H1 (cell line): ENCODE results near the gene TMEM117. TPM values are rescaled to one million over a fixed set of nuclear protein-coding genes. Genes with fewer than 3 reads are reported as not detected.

Experiments used
- CTCF ChIA-PET: fragments of 300-600 bp; sonication (Branson Sonifier 250); formaldehyde crosslinking; loops from one replicate; lab custom pipeline; 2021; ENCODE audit not compliant: partially characterized antibody; lab: Charles Lee
- POLR2A ChIA-PET: fragments of 300-600 bp; sonication (Branson Sonifier 250); formaldehyde crosslinking; loops from one replicate; lab custom pipeline; 2021; ENCODE audit warnings: inconsistent platforms; ENCODE audit not compliant: partially characterized antibody; lab: Charles Lee
- DNase-seq, 2 experiments: peaks; one replicate each; pipeline versions ENCODE4 v3.0.0 to v3.0.0-alpha.2; 2010 to 2022; ENCODE audit warnings: low spot score in 2 of 2, low read depth in 1 of 2, mixed read lengths in 1 of 2
- FAIRE-seq: peaks from 2 replicates; lab custom pipeline; 2011; peaks lifted over from hg19 to GRCh38; lab: Jason Lieb, UNC
- H2AFZ ChIP-seq: 2 replicates; pipeline ENCODE4 v1.8.1; 2012; ENCODE audit warnings: low read length, inconsistent platforms
- H2AK5ac ChIP-seq: 2 replicates; pipeline ENCODE4 v1.6.1; 2013; ENCODE audit warnings: low read depth, low read length
- H2BK120ac ChIP-seq: replicated peaks from 2 replicates; pipeline ENCODE3; 2013; ENCODE audit warnings: low read depth, low read length, inconsistent platforms
- H2BK12ac ChIP-seq: 2 replicates; pipeline ENCODE4 v1.6.1; 2013; ENCODE audit warnings: low read depth, low read length
- H2BK15ac ChIP-seq: 2 replicates; pipeline ENCODE4 v1.6.1; 2013; ENCODE audit warnings: low read length
- H2BK20ac ChIP-seq: 2 replicates; pipeline ENCODE4 v1.6.1; 2013; ENCODE audit warnings: low read length
- H2BK5ac ChIP-seq: 2 replicates; pipeline ENCODE4 v1.6.1; 2013; ENCODE audit warnings: low read depth, low read length
- H3K14ac ChIP-seq: 2 replicates; pipeline ENCODE4 v1.6.1; 2013; ENCODE audit warnings: inconsistent platforms; ENCODE audit not compliant: insufficient read length
- H3K18ac ChIP-seq: 2 replicates; pipeline ENCODE4 v1.6.1; 2013; ENCODE audit warnings: low read length; ENCODE audit errors: extremely low read depth
- H3K23ac ChIP-seq: 2 replicates; pipeline ENCODE4 v1.6.1; 2013; ENCODE audit warnings: inconsistent platforms; ENCODE audit not compliant: insufficient read length
- H3K23me2 ChIP-seq: 2 replicates; pipeline ENCODE4 v1.6.1; 2013; ENCODE audit warnings: low read depth, low read length
- H3K27ac ChIP-seq: 2 replicates; pipeline ENCODE4 v1.6.1; 2011; ENCODE audit warnings: low read depth, low read length, inconsistent platforms
- H3K27me3 ChIP-seq, 4 experiments: replicated peaks in 1 of 4; 1 replicate in 1 of 4; 2 replicates in 3 of 4; pipeline versions ENCODE4 v1.6.1 to v1.8.1; 2011 to 2013; ENCODE audit warnings: low read length in 3 of 4, mild to moderate bottlenecking in 3 of 4, inconsistent platforms in 2 of 4, mixed read lengths in 2 of 4, moderate library complexity in 1 of 4; ENCODE audit not compliant: control insufficient read depth in 3 of 4, insufficient read depth in 3 of 4; ENCODE audit errors: extremely low read depth in 1 of 4
- H3K36me3 ChIP-seq, 4 experiments: 2 replicates each; pipeline versions ENCODE4 v1.6.1 to v1.8.1; 2011 to 2013; ENCODE audit warnings: mild to moderate bottlenecking in 4 of 4, low read length in 3 of 4, moderate library complexity in 2 of 4, control low read depth in 1 of 4, inconsistent platforms in 1 of 4; ENCODE audit not compliant: insufficient read depth in 4 of 4, control insufficient read depth in 2 of 4
- H3K4ac ChIP-seq: replicated peaks from 2 replicates; pipeline ENCODE3; 2013; ENCODE audit warnings: low read length, low read depth, mixed read lengths, inconsistent platforms; ENCODE audit not compliant: insufficient read length
- H3K4me1 ChIP-seq, 4 experiments: replicated peaks in 1 of 4; 1 replicate in 1 of 4; 2 replicates in 3 of 4; pipeline versions ENCODE4 v1.6.1 to v1.8.1; 2011 to 2013; ENCODE audit warnings: low read length in 3 of 4, inconsistent platforms in 2 of 4, mixed read lengths in 1 of 4; ENCODE audit not compliant: insufficient read depth in 4 of 4, control insufficient read depth in 3 of 4
- H3K4me2 ChIP-seq, 2 experiments: 2 replicates each; pipeline versions ENCODE4 v1.6.1 to v1.8.1; 2011 to 2013; ENCODE audit warnings: low read depth in 2 of 2, low read length in 2 of 2, control low read depth in 1 of 2, inconsistent platforms in 1 of 2, mild to moderate bottlenecking in 1 of 2; ENCODE audit not compliant: insufficient read depth in 1 of 2
- H3K4me3 ChIP-seq, 4 experiments: fragments of 200-600, 300-600 bp in 1 of 4; sonication (generic), shearing (Covaris generic), sonication (Bioruptor Twin) in 1 of 4; 2 replicates each; pipeline versions ENCODE4 v1.5.1 to v1.8.1; 2011 to 2016; ENCODE audit warnings: low read length in 4 of 4, low read depth in 3 of 4, control low read depth in 2 of 4, inconsistent platforms in 2 of 4, mild to moderate bottlenecking in 2 of 4, mixed read lengths in 1 of 4, moderate library complexity in 1 of 4; ENCODE audit not compliant: insufficient read depth in 2 of 4; ENCODE audit errors: extremely low read depth in 1 of 4
- H3K56ac ChIP-seq: replicated peaks from 2 replicates; pipeline ENCODE3; 2013; ENCODE audit warnings: low read depth, mild to moderate bottlenecking, mixed read lengths, low read length, inconsistent platforms; ENCODE audit not compliant: insufficient read length
- H3K79me1 ChIP-seq: 2 replicates; pipeline ENCODE4 v1.6.1; 2013; ENCODE audit warnings: low read depth, low read length, control low read depth
- H3K79me2 ChIP-seq, 2 experiments: 2 replicates each; pipeline versions ENCODE4 v1.6.1 to v1.8.1; 2012 to 2013; ENCODE audit warnings: low read length in 2 of 2, mild to moderate bottlenecking in 2 of 2, inconsistent platforms in 1 of 2; ENCODE audit not compliant: insufficient read depth in 2 of 2, control insufficient read depth in 1 of 2
- H3K9ac ChIP-seq, 4 experiments: replicated peaks in 1 of 4; 1 replicate in 1 of 4; 2 replicates in 3 of 4; pipeline versions ENCODE4 v1.6.1 to v1.8.1; 2011 to 2013; ENCODE audit warnings: low read depth in 3 of 4, low read length in 3 of 4, control low read depth in 2 of 4, mild to moderate bottlenecking in 2 of 4, moderate library complexity in 2 of 4, inconsistent platforms in 1 of 4; ENCODE audit errors: extremely low read depth in 1 of 4
- H3K9me3 ChIP-seq, 2 experiments: 2 replicates each; pipeline versions ENCODE4 v1.6.1 to v1.8.1; 2012 to 2013; ENCODE audit warnings: mild to moderate bottlenecking in 2 of 2, moderate library complexity in 2 of 2, control low read depth in 1 of 2, inconsistent platforms in 1 of 2, low read depth in 1 of 2, low read length in 1 of 2, mixed read lengths in 1 of 2; ENCODE audit not compliant: insufficient read depth in 2 of 2
- H4K20me1 ChIP-seq, 2 experiments: replicated peaks in 1 of 2; 2 replicates each; pipeline versions ENCODE3 to v1.8.1; 2011 to 2013; ENCODE audit warnings: inconsistent platforms in 2 of 2, low read length in 2 of 2, mild to moderate bottlenecking in 1 of 2; ENCODE audit not compliant: insufficient read depth in 2 of 2, control insufficient read depth in 1 of 2
- H4K5ac ChIP-seq: 2 replicates; pipeline ENCODE4 v1.6.1; 2013; ENCODE audit warnings: low read length, low read depth, mixed read lengths, inconsistent platforms; ENCODE audit not compliant: insufficient read length
- H4K8ac ChIP-seq: 2 replicates; pipeline ENCODE4 v1.8.0; 2013; ENCODE audit warnings: mild to moderate bottlenecking, moderate library complexity, low read length, inconsistent platforms; ENCODE audit not compliant: insufficient read depth; ENCODE audit errors: extremely low read depth
- H4K91ac ChIP-seq: replicated peaks from 2 replicates; pipeline ENCODE3; 2013; ENCODE audit warnings: low read length, mixed read lengths, inconsistent platforms; ENCODE audit not compliant: insufficient read length
- CHD1 ChIP-seq: IDR thresholded peaks from 2 replicates; pipeline ENCODE4 v1.6.1; 2012; ENCODE audit warnings: low read depth, low read length, improper control_type of control experiment
- CHD2 ChIP-seq: IDR thresholded peaks from 2 replicates; pipeline ENCODE4 v1.6.1; 2012; ENCODE audit warnings: low read length, improper control_type of control experiment
- E2F6 ChIP-seq: IDR thresholded peaks from 2 replicates; pipeline ENCODE4 v1.6.1; 2012; ENCODE audit warnings: inconsistent platforms
- EGR1 ChIP-seq: IDR thresholded peaks from 2 replicates; pipeline ENCODE4 v1.6.1; 2011; ENCODE audit warnings: low read depth, low read length, borderline replicate concordance
- HDAC2 ChIP-seq, 2 experiments: fragments of 300-600 bp in 1 of 2; sonication (generic) in 1 of 2; IDR thresholded peaks; 2 replicates each; pipeline ENCODE4 v1.6.1; 2011 to 2012; ENCODE audit warnings: low read depth in 2 of 2, low read length in 2 of 2, mild to moderate bottlenecking in 2 of 2, moderate library complexity in 2 of 2, borderline replicate concordance in 1 of 2, inconsistent platforms in 1 of 2
- KDM4A ChIP-seq: IDR thresholded peaks from one replicate; pipeline ENCODE4 v1.7.1; 2012; ENCODE audit warnings: low read depth, mild to moderate bottlenecking, moderate library complexity, low read length, inconsistent platforms; ENCODE audit not compliant: severe bottlenecking
- NANOG ChIP-seq: IDR thresholded peaks from 2 replicates; pipeline ENCODE4 v1.6.1; 2011; ENCODE audit warnings: low read length, low read depth, mild to moderate bottlenecking, inconsistent platforms; ENCODE audit not compliant: insufficient read depth, poor library complexity, severe bottlenecking
- POU5F1 ChIP-seq: IDR thresholded peaks from 2 replicates; pipeline ENCODE4 v1.6.1; 2011; ENCODE audit warnings: low read depth, mild to moderate bottlenecking, low read length, moderate library complexity
- RBBP5 ChIP-seq: IDR thresholded peaks from 2 replicates; pipeline ENCODE4 v1.7.1; 2012; ENCODE audit warnings: low read depth, mild to moderate bottlenecking, inconsistent platforms, low read length, moderate library complexity, borderline replicate concordance
- SP1 ChIP-seq: IDR thresholded peaks from 2 replicates; pipeline ENCODE4 v1.6.1; 2011; ENCODE audit warnings: low read depth, low read length
- SUZ12 ChIP-seq: fragments of 200-600 bp; sonication (generic); IDR thresholded peaks from 2 replicates; pipeline ENCODE4 v1.6.1; 2012; ENCODE audit warnings: mild to moderate bottlenecking, inconsistent platforms, low read length, moderate library complexity, mixed read lengths
- TBP ChIP-seq: IDR thresholded peaks from 2 replicates; pipeline ENCODE4 v1.6.1; 2011; ENCODE audit warnings: low read depth, low read length, improper control_type of control experiment
- TEAD4 ChIP-seq: IDR thresholded peaks from 2 replicates; pipeline ENCODE4 v1.6.1; 2012; ENCODE audit warnings: low read depth, low read length, inconsistent platforms, mixed read lengths
- polyA plus RNA-seq, 7 experiments: library from polyadenylated mRNA; depleted of rRNA in 3 of 7; stranded (reverse) in 5 of 7; unstranded in 2 of 7; fragments of >200 nt in 5 of 7; fragments of 200-250 nt in 2 of 7; gene quantifications; 1 replicate in 5 of 7; 2 replicates in 1 of 7; 4 replicates in 1 of 7; pipeline versions ENCODE4 v1.2.1 to v1.2.3, GENCODE V29; 2011 to 2013; ENCODE audit warnings: missing spikeins in 2 of 7, mixed read lengths in 2 of 7
- total RNA-seq: library from RNA; stranded (reverse); fragmentation: NEBNext Ultra II Directional; extraction: Animal tissue kit (Norgen Biotek cat#: 25700); gene quantifications from 2 replicates; pipeline ENCODE4 v1.2.1, GENCODE V29; 2021

Gene TMEM117
- total and polyA plus RNA-seq, 2 of the 8 experiments (the other 6 are each of a cell fraction or from before 2014, with no cell fraction given): 0.80 to 1.4 TPM

GRCh38 chr12:44335030-44335429 lies 499.1 kb downstream of the TMEM117 start:
- Histone ChIP-seq H4K20me1 (no peaks in the 10 kb centered on the region), H2AK5ac (no peak overlapping the region), H3K56ac (no peak overlapping the region), H3K79me2 (no peaks in the 10 kb centered on the region), H3K27me3 (no peaks in the 10 kb centered on the region), H2BK12ac (no peak overlapping the region), H2AFZ (no peak overlapping the region), H3K79me1 (no peaks in the 10 kb centered on the region), H3K4me2 (no peak overlapping the region), H3K4me3 (no peak overlapping the region), H3K4me1 (no peaks in the 10 kb centered on the region), H3K36me3 (0 out of 8 replicates have a peak, but pooled peaks cover 0 to 3% (median 0%) of the 10 kb centered on the region in 4 experiments), H3K4ac (no peak overlapping the region), H2BK20ac (no peak overlapping the region), H3K27ac (no peak overlapping the region), H3K23ac (no peak overlapping the region), H2BK15ac (no peak overlapping the region), H3K9me3 (no peaks in the 10 kb centered on the region), H2BK5ac (no peak overlapping the region), H3K9ac (no peak overlapping the region), H4K8ac (no peak overlapping the region), H3K23me2 (no peaks in the 10 kb centered on the region; the same call in 1 of the 2 replicates), H2BK120ac (no peak overlapping the region), H3K18ac (no peak overlapping the region), H4K91ac (no peak overlapping the region), H4K5ac (no peak overlapping the region), H3K14ac (no peak overlapping the region)
- FAIRE-seq (no peak), DNase-seq (no peak)
- ChIA-PET CTCF (no interaction called here), POLR2A (no interaction called here)
- TF ChIP-seq RBBP5 (no peak), SUZ12 (no peak), NANOG (no peak), POU5F1 (no peak), CHD1 (no peak), E2F6 (no peak), HDAC2 (IDR thresholded peaks at IDR 0.05; ENCODE audit: borderline replicate concordance in 1 of 2, low read depth in 2 of 2, low read length in 2 of 2) (no peak), CHD2 (no peak), KDM4A (no peak), SP1 (no peak), EGR1 (no peak), TEAD4 (no peak), TBP (no peak)
